ENCODE data around the gene DDX5. TPM values are rescaled to one million over a fixed set of nuclear protein-coding genes. Genes with fewer than 3 reads are reported as not detected.

DDX5 gene
- total and polyA plus RNA-seq, 11 donors: 183 to 521 (median 332) TPM

GRCh38 chr17:64488301-64488700, 17.8 kb downstream of the DDX5 start:
- H3K36me3 ChIP-seq: peaks cover 0 to 98% (median 79%) of the 10 kb centered on the region in 9 donors
- intact Hi-C loops (cut with DNase I): loop anchor here in 2 of 10 donors (5.0 kb wide), 2 partner anchors 66 to 181 kb away; no protein-coding TSS in a partner anchor
- ATAC-seq: no peak

DNA sequence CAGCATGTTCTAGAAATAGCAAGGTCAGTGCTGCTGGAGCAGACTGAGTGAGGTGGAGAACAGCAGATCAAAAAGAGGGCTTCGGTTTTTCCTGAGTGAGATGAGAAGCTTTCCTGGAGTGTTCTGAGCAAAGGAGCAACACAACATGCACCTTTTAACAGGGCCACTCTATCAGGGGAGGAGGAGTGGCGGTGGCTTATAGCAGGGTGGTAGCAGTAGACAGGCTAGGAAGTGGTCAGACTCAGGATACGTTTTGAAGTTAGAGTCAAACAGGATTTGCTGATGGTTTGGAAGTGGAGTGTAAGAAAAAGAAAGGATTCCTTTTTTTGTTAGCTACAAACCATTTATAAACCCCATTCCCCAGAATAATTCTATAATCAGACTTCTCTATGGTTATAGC, 21.7 kb downstream of the DDX5 start:
- TF ChIP-seq CTCF (IDR thresholded peaks at IDR 0.05): no peak
- no peak for TF ChIP-seq POLR2A (IDR thresholded peaks at IDR 0.05)
- Histone ChIP-seq H3K27ac (no peak overlapping the region), H3K4me3 (no peak overlapping the region), H3K9me3 (no peaks in the 10 kb centered on the region), H3K4me1 (no peaks in the 10 kb centered on the region), H3K27me3 (no peaks in the 10 kb centered on the region), H3K36me3 (peaks cover 0 to 98% (median 82%) of the 10 kb centered on the region in 9 donors)
- no peak for ATAC-seq
- WGBS, 4 donors: 79 to 89% (median 84%) methylated on average over 3 of the region's 3 CpGs
- intact Hi-C loops (cut with DNase I): no loop called here
- no peak for DNase-seq

More at GRCh38 chr17:64488301-64488700, 17.8 kb downstream of the DDX5 start:
- Histone ChIP-seq H3K27me3 (no peaks in the 10 kb centered on the region), H3K9me3 (no peaks in the 10 kb centered on the region), H3K4me1 (peaks cover 0 to 17% (median 0%) of the 10 kb centered on the region in 12 donors), H3K27ac (no peak overlapping the region), H3K4me3 (no peak overlapping the region)
- no peak for DNase-seq
- TF ChIP-seq POLR2A (IDR thresholded peaks at IDR 0.05) (no peak), CTCF (IDR thresholded peaks at IDR 0.05) (no peak)
- 94 to 99% (median 97%) methylated on average over 2 of the region's 2 CpGs for WGBS, 4 donors

GRCh38 chr17:64480951-64481350, 25.1 kb downstream of the DDX5 start:
- no peaks in the 10 kb centered on the region for H3K9me3 ChIP-seq
- peaks cover 0 to 98% (median 82%) of the 10 kb centered on the region in 9 donors for H3K36me3 ChIP-seq
- ATAC-seq (no peak), DNase-seq (no peak)
- intact Hi-C loops (cut with DNase I): no loop called here
- no peaks in the 10 kb centered on the region for H3K27me3 ChIP-seq
- WGBS, 4 donors: 98 to 100% (median 100%) methylated on average over 1 of the region's 1 CpG
- no peak overlapping the region for H3K27ac ChIP-seq
- H3K4me1 ChIP-seq: no peaks in the 10 kb centered on the region
- TF ChIP-seq POLR2A (IDR thresholded peaks at IDR 0.05) (no peak), CTCF (IDR thresholded peaks at IDR 0.05) (no peak)
- no peak overlapping the region for H3K4me3 ChIP-seq

- no peak for TF ChIP-seq CTCF (IDR thresholded peaks at IDR 0.05)
- TF ChIP-seq POLR2A (IDR thresholded peaks at IDR 0.05): no peak
- H3K4me3 ChIP-seq: no peak overlapping the region
- H3K4me1 ChIP-seq: no peaks in the 10 kb centered on the region
- no peaks in the 10 kb centered on the region for H3K27me3 ChIP-seq
- no peak overlapping the region for H3K27ac ChIP-seq
- WGBS, 4 donors: 31 to 58% (median 45%) methylated on average over 1 of the region's 1 CpG
- H3K36me3 ChIP-seq: peaks cover 0 to 68% (median 54%) of the 10 kb centered on the region in 9 donors
- intact Hi-C loops (cut with DNase I): loop anchor here in 1 of 10 donors (5.0 kb wide), 1 partner anchor 51 kb away; no protein-coding TSS in a partner anchor
- H3K9me3 ChIP-seq: no peaks in the 10 kb centered on the region
- ATAC-seq (no peak), DNase-seq (no peak)
Measured at GRCh38 chr17:64477849-64478248, 28.2 kb downstream of the DDX5 start.

Measured in heart left ventricle (tissue), 16 donors.